ENCODE results near the gene ACP6. TPM values are rescaled to one million over a fixed set of nuclear protein-coding genes. Genes with fewer than 3 reads are reported as not detected.

ACP6 gene
- total RNA-seq, 1 experiment from 2014 or later: 31.5 TPM

DNA sequence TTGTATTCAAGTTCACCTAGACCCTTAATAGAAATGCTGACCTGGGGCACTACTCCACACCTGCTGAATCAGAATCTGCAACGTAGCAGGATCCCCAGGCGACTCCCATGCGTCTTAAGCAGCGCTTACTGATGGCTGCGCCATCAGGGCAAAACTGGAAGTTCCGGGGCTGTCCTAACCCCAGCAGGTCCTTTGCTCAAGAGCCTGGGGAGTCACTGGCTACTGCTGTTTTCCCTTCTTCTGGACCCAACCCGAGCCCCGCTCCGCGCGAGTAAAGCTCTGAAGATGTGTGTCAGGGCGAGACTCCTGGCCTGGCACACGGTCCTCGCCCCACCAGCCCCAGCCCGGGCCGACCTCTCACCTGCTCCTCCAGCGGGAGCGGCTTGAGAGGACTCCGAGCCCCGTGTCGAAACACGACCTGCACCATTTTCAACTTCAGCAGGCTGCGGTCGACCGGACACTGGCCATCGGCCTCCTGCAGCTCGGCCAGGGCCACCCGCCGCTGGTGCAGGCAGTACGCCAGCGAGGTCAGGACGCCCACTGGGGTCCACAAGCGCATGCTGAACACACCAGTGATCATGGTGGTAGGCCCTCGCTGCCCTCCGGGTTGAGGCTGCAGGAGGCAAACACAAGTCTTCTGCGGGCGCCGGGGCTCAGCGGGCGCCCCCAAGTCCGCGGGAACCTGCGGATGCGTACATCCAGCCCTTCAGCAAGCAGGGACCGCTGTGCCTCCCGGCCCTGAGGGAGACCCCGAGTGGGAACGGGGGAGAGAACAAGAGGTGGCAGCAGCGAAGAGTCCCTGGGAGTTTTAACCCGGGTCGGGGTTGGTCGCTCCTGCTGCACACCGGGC lies 630 bp downstream of the ACP6 start (continued):
- TF ChIP-seq, protein P1, sequence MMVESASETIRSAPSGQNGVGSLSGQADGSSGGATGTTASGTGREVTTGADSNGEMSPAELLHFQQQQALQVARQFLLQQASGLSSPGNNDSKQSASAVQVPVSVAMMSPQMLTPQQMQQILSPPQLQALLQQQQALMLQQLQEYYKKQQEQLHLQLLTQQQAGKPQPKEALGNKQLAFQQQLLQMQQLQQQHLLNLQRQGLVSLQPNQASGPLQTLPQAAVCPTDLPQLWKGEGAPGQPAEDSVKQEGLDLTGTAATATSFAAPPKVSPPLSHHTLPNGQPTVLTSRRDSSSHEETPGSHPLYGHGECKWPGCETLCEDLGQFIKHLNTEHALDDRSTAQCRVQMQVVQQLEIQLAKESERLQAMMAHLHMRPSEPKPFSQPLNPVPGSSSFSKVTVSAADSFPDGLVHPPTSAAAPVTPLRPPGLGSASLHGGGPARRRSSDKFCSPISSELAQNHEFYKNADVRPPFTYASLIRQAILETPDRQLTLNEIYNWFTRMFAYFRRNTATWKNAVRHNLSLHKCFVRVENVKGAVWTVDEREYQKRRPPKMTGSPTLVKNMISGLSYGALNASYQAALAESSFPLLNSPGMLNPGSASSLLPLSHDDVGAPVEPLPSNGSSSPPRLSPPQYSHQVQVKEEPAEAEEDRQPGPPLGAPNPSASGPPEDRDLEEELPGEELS (CRISPR knock-in tag; IDR thresholded peaks at IDR 0.05): 0 out of 2 replicates have a peak, but pooled peaks have one; percentile 70
- TF ChIP-seq SOX15 (CRISPR knock-in tag; IDR thresholded peaks at IDR 0.05) (no peak), ETV6 (CRISPR knock-in tag; IDR thresholded peaks at IDR 0.05) (peak; percentile 12; the same call in 1 of the 2 replicates), SMAD4 (CRISPR knock-in tag; IDR thresholded peaks at IDR 0.05) (no peak), CBFB (CRISPR knock-in tag; IDR thresholded peaks at IDR 0.05; ENCODE audit: low read depth) (no peak), CREB1 (CRISPR knock-in tag; IDR thresholded peaks at IDR 0.05) (no peak), ZNF232 (CRISPR knock-in tag; IDR thresholded peaks at IDR 0.05) (peak; percentile 79), RORB (CRISPR knock-in tag; IDR thresholded peaks at IDR 0.05) (no peak), NFYB (CRISPR knock-in tag; conservative IDR thresholded peaks at IDR 0.05; ENCODE audit: low read depth) (no peak), JAZF1 (CRISPR knock-in tag; IDR thresholded peaks at IDR 0.05) (no peak), SMAD3 (CRISPR knock-in tag; IDR thresholded peaks at IDR 0.05; ENCODE audit: borderline replicate concordance) (peak; percentile 75; the same call in 1 of the 2 replicates)
- TF ChIP-seq, protein P2, sequence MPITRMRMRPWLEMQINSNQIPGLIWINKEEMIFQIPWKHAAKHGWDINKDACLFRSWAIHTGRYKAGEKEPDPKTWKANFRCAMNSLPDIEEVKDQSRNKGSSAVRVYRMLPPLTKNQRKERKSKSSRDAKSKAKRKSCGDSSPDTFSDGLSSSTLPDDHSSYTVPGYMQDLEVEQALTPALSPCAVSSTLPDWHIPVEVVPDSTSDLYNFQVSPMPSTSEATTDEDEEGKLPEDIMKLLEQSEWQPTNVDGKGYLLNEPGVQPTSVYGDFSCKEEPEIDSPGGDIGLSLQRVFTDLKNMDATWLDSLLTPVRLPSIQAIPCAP (CRISPR knock-in tag; IDR thresholded peaks at IDR 0.05): peak; percentile 72
- TF ChIP-seq, protein P3, sequence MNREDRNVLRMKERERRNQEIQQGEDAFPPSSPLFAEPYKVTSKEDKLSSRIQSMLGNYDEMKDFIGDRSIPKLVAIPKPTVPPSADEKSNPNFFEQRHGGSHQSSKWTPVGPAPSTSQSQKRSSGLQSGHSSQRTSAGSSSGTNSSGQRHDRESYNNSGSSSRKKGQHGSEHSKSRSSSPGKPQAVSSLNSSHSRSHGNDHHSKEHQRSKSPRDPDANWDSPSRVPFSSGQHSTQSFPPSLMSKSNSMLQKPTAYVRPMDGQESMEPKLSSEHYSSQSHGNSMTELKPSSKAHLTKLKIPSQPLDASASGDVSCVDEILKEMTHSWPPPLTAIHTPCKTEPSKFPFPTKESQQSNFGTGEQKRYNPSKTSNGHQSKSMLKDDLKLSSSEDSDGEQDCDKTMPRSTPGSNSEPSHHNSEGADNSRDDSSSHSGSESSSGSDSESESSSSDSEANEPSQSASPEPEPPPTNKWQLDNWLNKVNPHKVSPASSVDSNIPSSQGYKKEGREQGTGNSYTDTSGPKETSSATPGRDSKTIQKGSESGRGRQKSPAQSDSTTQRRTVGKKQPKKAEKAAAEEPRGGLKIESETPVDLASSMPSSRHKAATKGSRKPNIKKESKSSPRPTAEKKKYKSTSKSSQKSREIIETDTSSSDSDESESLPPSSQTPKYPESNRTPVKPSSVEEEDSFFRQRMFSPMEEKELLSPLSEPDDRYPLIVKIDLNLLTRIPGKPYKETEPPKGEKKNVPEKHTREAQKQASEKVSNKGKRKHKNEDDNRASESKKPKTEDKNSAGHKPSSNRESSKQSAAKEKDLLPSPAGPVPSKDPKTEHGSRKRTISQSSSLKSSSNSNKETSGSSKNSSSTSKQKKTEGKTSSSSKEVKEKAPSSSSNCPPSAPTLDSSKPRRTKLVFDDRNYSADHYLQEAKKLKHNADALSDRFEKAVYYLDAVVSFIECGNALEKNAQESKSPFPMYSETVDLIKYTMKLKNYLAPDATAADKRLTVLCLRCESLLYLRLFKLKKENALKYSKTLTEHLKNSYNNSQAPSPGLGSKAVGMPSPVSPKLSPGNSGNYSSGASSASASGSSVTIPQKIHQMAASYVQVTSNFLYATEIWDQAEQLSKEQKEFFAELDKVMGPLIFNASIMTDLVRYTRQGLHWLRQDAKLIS (CRISPR knock-in tag; IDR thresholded peaks at IDR 0.05; ENCODE audit: borderline replicate concordance): no peak
- TF ChIP-seq, protein P4, sequence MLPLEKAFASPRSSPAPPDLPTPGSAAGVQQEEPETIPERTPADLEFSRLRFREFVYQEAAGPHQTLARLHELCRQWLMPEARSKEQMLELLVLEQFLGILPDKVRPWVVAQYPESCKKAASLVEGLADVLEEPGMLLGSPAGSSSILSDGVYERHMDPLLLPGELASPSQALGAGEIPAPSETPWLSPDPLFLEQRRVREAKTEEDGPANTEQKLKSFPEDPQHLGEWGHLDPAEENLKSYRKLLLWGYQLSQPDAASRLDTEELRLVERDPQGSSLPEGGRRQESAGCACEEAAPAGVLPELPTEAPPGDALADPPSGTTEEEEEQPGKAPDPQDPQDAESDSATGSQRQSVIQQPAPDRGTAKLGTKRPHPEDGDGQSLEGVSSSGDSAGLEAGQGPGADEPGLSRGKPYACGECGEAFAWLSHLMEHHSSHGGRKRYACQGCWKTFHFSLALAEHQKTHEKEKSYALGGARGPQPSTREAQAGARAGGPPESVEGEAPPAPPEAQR (CRISPR knock-in tag; IDR thresholded peaks at IDR 0.05): no peak
- TF ChIP-seq, protein P5, sequence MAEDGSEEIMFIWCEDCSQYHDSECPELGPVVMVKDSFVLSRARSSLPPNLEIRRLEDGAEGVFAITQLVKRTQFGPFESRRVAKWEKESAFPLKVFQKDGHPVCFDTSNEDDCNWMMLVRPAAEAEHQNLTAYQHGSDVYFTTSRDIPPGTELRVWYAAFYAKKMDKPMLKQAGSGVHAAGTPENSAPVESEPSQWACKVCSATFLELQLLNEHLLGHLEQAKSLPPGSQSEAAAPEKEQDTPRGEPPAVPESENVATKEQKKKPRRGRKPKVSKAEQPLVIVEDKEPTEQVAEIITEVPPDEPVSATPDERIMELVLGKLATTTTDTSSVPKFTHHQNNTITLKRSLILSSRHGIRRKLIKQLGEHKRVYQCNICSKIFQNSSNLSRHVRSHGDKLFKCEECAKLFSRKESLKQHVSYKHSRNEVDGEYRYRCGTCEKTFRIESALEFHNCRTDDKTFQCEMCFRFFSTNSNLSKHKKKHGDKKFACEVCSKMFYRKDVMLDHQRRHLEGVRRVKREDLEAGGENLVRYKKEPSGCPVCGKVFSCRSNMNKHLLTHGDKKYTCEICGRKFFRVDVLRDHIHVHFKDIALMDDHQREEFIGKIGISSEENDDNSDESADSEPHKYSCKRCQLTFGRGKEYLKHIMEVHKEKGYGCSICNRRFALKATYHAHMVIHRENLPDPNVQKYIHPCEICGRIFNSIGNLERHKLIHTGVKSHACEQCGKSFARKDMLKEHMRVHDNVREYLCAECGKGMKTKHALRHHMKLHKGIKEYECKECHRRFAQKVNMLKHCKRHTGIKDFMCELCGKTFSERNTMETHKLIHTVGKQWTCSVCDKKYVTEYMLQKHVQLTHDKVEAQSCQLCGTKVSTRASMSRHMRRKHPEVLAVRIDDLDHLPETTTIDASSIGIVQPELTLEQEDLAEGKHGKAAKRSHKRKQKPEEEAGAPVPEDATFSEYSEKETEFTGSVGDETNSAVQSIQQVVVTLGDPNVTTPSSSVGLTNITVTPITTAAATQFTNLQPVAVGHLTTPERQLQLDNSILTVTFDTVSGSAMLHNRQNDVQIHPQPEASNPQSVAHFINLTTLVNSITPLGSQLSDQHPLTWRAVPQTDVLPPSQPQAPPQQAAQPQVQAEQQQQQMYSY (CRISPR knock-in tag; IDR thresholded peaks at IDR 0.05): no peak
- TF ChIP-seq, protein P6, sequence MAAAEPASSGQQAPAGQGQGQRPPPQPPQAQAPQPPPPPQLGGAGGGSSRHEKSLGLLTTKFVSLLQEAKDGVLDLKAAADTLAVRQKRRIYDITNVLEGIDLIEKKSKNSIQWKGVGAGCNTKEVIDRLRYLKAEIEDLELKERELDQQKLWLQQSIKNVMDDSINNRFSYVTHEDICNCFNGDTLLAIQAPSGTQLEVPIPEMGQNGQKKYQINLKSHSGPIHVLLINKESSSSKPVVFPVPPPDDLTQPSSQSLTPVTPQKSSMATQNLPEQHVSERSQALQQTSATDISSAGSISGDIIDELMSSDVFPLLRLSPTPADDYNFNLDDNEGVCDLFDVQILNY (CRISPR knock-in tag; IDR thresholded peaks at IDR 0.05): 0 out of 2 replicates have a peak, but pooled peaks have one; percentile 28
- TF ChIP-seq, protein P7, sequence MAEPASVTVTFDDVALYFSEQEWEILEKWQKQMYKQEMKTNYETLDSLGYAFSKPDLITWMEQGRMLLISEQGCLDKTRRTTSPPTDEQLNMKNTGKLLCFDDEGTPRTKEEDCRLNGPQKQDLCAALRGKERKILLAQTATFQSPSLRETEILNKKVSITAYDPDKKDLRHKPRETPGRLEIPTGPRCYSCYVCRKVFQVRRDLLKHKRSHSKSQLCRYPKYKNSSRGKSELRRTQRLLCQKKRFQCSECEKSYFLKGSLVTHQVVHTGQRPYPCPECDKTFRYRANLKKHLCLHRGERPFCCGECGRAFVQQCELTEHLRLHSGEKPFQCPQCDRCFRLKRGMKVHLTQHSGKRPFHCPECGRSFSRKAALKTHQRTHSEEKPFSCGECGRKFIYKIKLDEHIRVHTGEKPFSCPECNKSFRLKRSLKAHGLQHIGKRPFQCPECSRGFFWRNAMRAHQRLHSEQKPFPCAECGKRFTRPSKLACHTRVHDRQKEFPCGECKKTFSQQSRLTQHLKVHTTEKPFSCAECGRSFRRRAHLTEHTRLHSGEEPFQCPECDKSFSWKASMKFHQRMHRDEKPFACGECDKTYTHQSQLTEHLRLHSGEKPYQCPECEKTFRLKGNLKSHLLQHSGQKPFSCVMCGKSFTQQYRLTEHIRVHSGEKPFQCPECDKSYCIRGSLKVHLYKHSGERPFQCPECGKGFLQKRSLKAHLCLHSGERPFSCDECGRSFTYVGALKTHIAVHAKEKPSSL (CRISPR knock-in tag; conservative IDR thresholded peaks at IDR 0.05): no peak
- TF ChIP-seq, protein P8, sequence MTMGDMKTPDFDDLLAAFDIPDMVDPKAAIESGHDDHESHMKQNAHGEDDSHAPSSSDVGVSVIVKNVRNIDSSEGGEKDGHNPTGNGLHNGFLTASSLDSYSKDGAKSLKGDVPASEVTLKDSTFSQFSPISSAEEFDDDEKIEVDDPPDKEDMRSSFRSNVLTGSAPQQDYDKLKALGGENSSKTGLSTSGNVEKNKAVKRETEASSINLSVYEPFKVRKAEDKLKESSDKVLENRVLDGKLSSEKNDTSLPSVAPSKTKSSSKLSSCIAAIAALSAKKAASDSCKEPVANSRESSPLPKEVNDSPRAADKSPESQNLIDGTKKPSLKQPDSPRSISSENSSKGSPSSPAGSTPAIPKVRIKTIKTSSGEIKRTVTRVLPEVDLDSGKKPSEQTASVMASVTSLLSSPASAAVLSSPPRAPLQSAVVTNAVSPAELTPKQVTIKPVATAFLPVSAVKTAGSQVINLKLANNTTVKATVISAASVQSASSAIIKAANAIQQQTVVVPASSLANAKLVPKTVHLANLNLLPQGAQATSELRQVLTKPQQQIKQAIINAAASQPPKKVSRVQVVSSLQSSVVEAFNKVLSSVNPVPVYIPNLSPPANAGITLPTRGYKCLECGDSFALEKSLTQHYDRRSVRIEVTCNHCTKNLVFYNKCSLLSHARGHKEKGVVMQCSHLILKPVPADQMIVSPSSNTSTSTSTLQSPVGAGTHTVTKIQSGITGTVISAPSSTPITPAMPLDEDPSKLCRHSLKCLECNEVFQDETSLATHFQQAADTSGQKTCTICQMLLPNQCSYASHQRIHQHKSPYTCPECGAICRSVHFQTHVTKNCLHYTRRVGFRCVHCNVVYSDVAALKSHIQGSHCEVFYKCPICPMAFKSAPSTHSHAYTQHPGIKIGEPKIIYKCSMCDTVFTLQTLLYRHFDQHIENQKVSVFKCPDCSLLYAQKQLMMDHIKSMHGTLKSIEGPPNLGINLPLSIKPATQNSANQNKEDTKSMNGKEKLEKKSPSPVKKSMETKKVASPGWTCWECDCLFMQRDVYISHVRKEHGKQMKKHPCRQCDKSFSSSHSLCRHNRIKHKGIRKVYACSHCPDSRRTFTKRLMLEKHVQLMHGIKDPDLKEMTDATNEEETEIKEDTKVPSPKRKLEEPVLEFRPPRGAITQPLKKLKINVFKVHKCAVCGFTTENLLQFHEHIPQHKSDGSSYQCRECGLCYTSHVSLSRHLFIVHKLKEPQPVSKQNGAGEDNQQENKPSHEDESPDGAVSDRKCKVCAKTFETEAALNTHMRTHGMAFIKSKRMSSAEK (CRISPR knock-in tag; IDR thresholded peaks at IDR 0.05; ENCODE audit: borderline replicate concordance): no peak

All from WTC11 (cell line).